ENCODE data around the gene TSPYL4. TPM values are rescaled to one million over a fixed set of nuclear protein-coding genes. Genes with fewer than 3 reads are reported as not detected.

The TSPYL4 gene
- total RNA-seq, 1 donor from 2014 or later: 12.8 TPM

DNA sequence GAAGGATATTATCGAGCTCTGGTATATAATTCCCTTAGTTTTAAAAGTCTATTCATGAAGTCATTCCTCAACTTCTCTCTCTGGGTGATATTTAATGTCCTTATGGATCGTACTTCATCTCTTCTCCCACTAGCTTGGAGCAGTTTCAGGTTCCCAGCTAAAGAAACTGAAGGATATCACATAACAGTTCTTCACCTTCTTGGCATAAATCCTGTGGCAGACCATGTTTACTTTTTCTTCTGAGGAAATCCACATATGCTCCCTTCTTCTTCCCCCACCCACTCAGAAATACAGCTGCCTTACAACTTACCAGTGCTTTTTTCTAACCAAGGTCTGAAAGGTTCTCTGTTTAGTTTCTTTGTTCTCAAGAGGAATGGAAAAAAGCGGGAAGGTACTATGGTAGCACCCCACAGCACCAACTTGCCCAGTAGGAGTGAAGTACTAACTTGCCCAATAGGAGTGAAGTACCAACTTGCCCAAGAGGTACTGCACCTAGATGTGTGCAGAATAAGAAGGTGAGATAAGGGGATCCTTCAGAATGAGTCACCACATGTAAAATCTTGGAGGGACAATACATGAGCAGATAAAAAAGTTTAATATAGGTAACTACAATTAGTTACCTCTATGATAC, 53.1 kb downstream of the TSPYL4 start:
- intact Hi-C loops (cut with DNase I): no loop called here
- H3K36me3 ChIP-seq: no peaks in the 10 kb centered on the region
- no peak overlapping the region for H3K27ac ChIP-seq
- peak; percentile 87 to 90 for ATAC-seq
- H3K4me1 ChIP-seq: no peaks in the 10 kb centered on the region
- H3K4me3 ChIP-seq: no peak overlapping the region
- H3K27me3 ChIP-seq (ENCODE audit: low read depth): no peaks in the 10 kb centered on the region
- TF ChIP-seq, protein P1, sequence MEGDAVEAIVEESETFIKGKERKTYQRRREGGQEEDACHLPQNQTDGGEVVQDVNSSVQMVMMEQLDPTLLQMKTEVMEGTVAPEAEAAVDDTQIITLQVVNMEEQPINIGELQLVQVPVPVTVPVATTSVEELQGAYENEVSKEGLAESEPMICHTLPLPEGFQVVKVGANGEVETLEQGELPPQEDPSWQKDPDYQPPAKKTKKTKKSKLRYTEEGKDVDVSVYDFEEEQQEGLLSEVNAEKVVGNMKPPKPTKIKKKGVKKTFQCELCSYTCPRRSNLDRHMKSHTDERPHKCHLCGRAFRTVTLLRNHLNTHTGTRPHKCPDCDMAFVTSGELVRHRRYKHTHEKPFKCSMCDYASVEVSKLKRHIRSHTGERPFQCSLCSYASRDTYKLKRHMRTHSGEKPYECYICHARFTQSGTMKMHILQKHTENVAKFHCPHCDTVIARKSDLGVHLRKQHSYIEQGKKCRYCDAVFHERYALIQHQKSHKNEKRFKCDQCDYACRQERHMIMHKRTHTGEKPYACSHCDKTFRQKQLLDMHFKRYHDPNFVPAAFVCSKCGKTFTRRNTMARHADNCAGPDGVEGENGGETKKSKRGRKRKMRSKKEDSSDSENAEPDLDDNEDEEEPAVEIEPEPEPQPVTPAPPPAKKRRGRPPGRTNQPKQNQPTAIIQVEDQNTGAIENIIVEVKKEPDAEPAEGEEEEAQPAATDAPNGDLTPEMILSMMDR (IDR thresholded peaks at IDR 0.05): no peak
- no peaks in the 10 kb centered on the region for H3K9me3 ChIP-seq
- DNase-seq: no peak

Other genes starting within 250 kb of the TSPYL4 start
- 7.4 TPM for gene FRK, start 193.2 kb downstream of the TSPYL4 start, total RNA-seq
- 46.0 TPM for gene NT5DC1, start 153.2 kb downstream of the TSPYL4 start, total RNA-seq
- 0.24 TPM for gene COL10A1, start 127.9 kb downstream of the TSPYL4 start, total RNA-seq
- 72.7 TPM for gene TSPYL1, start 25.9 kb upstream of the TSPYL4 start, total RNA-seq
- gene DSE, start 116.9 kb upstream of the TSPYL4 start, total RNA-seq: 59.7 TPM
- 9.1 TPM for gene CALHM6, start 207.3 kb upstream of the TSPYL4 start, total RNA-seq